ENCODE measurements around the gene RFNG.

Gene RFNG
- long read RNA-seq, partial matches to known transcripts: 2 of 5 reads
- long read RNA-seq, other reads (novel, unspliced or antisense): 0 of 5 reads

DNA sequence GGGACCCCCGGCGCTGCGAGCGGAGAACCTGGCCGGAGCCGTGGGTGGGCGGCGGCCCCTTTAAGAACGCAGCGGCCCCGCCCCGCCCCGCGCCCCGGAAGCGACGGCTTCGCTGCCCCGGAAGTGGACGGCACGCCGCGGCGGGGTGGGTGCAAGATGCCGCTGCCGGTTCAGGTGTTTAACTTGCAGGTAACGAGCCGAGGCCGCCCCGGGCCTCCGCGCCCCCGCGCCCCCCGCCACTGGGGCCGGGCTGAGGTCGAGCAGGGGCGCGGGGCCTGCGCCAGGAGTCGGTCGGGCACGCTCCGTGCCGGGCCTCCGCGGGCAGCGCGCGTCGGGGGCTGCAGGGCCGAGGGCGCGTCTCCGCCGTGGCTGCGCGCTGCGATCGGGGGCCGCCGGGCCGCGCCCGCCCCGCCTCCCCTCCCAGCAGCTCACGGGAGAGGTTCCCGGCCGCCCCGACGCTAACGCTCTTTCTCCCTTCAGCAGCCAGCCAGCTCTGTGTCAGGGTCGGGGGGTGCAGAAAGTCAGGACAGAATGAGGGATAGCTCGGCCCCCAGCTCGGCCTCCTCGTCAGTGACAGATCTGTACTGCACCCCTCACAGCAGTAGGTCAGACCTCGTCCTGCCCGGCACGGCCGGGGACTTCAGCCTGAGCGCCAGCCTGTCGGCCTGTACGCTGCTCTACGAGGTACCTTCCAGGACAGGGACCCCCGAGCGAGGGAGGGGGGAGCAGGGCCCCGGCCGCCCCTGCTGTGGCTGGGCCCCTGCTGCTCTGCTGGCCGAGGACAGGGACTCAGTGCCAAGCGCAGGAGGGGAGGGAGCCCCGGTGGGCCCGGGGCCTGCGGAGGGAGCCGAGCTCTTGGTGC lies at the start of gene RFNG, which contains the start of gene GPS1:
Gene RFNG (minus strand): TSS at position 36 of the 862 bp plus-strand sequence. CDS start 45 bp downstream, outside the sequence.
Gene GPS1 (plus strand): TSS at position 123 of the 862 bp plus-strand sequence. CDS start 34 bp downstream, at position 157.
- DNase-seq (ENCODE audit: low read depth in 1 of 2, low spot score in 1 of 2): peak; percentile 62 to 63
- Histone ChIP-seq H3K27ac (replicated peaks) (peak within 1 kb of the TSS; percentile 55), H3K4me3 (replicated peaks; ENCODE audit: insufficient read depth, low read length) (peak within 1 kb of the TSS; percentile 78), H3K27me3 (ENCODE audit: insufficient read depth, poor library complexity, severe bottlenecking) (no peaks in the 10 kb centered on the region)
- no peak for TF ChIP-seq SPI1 (IDR thresholded peaks at IDR 0.05; ENCODE audit: borderline replicate concordance, low read depth)
- no peak for TF ChIP-seq CTCF (IDR thresholded peaks at IDR 0.05; ENCODE audit: insufficient read depth, low read length)
- 0 out of 2 replicates have a peak, but pooled peaks have one; percentile 17 for TF ChIP-seq POLR2AphosphoS5 (IDR thresholded peaks at IDR 0.05; ENCODE audit: low read depth)
- no peak for TF ChIP-seq REST (IDR thresholded peaks at IDR 0.05; ENCODE audit: insufficient replicate concordance, low read depth)
- peak; percentile 91 for TF ChIP-seq GABPA (IDR thresholded peaks at IDR 0.05; ENCODE audit: low read depth)

DNA sequence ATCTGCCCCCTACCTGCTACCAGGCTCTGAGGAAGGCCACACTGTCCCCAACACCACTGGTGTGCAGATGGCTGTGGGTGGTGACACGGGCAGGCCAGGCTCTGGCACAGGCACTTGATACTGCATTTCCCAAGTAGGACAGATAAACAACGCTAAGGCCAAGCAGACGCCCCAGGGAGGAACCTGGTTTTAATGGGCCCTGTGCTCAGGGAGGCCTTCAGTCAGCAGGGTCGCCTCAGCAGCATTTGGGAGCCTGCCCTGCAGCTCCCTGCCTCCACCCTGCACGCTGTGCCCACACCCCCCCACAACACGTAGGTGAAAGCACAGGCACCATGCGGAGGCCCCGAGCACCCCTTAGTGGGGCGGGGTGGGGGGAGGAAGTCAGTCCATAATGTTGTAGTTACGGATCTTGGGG lies 49.7 kb upstream of the RFNG start:
- Histone ChIP-seq H3K27me3 (ENCODE audit: insufficient read depth, poor library complexity, severe bottlenecking) (no peaks in the 10 kb centered on the region), H3K4me3 (replicated peaks; ENCODE audit: insufficient read depth, low read length) (no peak overlapping the region), H3K27ac (replicated peaks) (no peak overlapping the region; the same call in 1 of the 2 replicates)
- no peak for DNase-seq (ENCODE audit: low read depth in 1 of 2, low spot score in 1 of 2)
- TF ChIP-seq REST (IDR thresholded peaks at IDR 0.05; ENCODE audit: insufficient replicate concordance, low read depth): no peak
- no peak for TF ChIP-seq GABPA (IDR thresholded peaks at IDR 0.05; ENCODE audit: low read depth)
- TF ChIP-seq POLR2AphosphoS5 (IDR thresholded peaks at IDR 0.05; ENCODE audit: low read depth): no peak
- no peak for TF ChIP-seq SPI1 (IDR thresholded peaks at IDR 0.05; ENCODE audit: borderline replicate concordance, low read depth)
- no peak for TF ChIP-seq CTCF (IDR thresholded peaks at IDR 0.05; ENCODE audit: insufficient read depth, low read length)

- no peak overlapping the region for H3K4me3 ChIP-seq (replicated peaks; ENCODE audit: insufficient read depth, low read length)
- no peak for DNase-seq (ENCODE audit: low read depth in 1 of 2, low spot score in 1 of 2)
- TF ChIP-seq GABPA (IDR thresholded peaks at IDR 0.05; ENCODE audit: low read depth): no peak
- TF ChIP-seq POLR2AphosphoS5 (IDR thresholded peaks at IDR 0.05; ENCODE audit: low read depth): no peak
- no peak overlapping the region; the same call in 1 of the 2 replicates for H3K27ac ChIP-seq (replicated peaks)
- H3K27me3 ChIP-seq (ENCODE audit: insufficient read depth, poor library complexity, severe bottlenecking): no peaks in the 10 kb centered on the region
These were observed 49.1 kb upstream of the RFNG start for GRCh38 chr17:82100502-82101298.
